ENCODE data around the gene POC1A. TPM values are rescaled to one million over a fixed set of nuclear protein-coding genes. Genes with fewer than 3 reads are reported as not detected.

POC1A gene
- total RNA-seq, 1 experiment from 2014 or later = 25.7 TPM

DNA sequence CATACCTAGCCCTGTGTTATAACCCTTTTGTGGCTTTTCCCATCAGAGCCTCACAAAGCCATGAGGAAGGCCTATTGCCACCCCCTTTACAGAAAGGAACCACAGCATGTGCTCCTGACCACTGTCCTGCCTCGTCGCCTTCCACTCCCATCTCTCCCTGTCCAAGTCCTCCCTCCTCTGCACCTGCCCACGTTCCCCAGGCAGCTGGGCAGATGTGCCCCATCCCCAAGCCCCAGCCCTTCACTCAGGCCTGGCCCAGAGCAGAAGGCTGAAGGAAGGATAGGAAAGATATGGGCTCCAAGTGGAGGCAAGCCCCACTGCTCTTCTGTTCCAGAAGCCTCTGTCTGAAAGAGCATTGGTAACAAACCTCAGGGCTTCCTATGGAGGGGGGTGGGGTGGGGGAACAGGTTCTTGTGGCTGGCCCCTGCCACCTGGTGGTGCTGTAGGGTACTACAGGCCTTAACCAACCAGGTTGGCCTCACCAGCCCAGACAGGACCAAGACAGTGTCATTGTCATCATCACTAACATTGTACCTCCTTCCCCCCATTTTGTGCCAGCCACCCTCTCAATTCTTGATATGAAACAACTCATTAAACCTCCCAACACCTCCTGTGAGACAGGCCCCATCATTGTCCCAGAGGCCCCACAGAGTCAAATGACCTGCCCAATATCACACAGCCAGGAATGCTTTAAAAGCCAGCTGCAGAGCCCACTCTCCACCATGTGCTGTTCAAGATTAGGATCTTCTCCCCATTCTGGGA lies 10.0 kb downstream of the POC1A start:
- ChIA-PET CTCF (interaction anchor here (0.7 to 1.3 kb wide), 2 partner anchors 140 to 143 kb away, joined by 3 read pairs; no protein-coding TSS in a partner anchor), POLR2A (no interaction called here)
- BruUV-seq (replicated peaks) = no TSS peak
- Histone ChIP-seq H3K27me3 (ENCODE audit: control insufficient read depth, insufficient read depth, low read length) (no peaks in the 10 kb centered on the region), H3K4me1 (ENCODE audit: control insufficient read depth, insufficient read depth, low read length) (no peaks in the 10 kb centered on the region), H3K36me3 (ENCODE audit: control insufficient read depth, insufficient read depth, low read length) (no peaks in the 10 kb centered on the region), H3K27ac (ENCODE audit: low read length) (peak overlapping the region; percentile 39; the same call in 1 of the 2 replicates), H3K9me3 (ENCODE audit: control insufficient read depth, insufficient read depth, low read depth, low read length) (no peaks in the 10 kb centered on the region), H3K4me3 (ENCODE audit: low read depth in 2 of 2, low read length in 2 of 2) (no peak overlapping the region)
- ATAC-seq = peak; percentile 89
- peak; percentile 30 for DNase-seq (ENCODE audit: low read depth, low spot score)
- TF ChIP-seq CTCF (IDR thresholded peaks at IDR 0.05) = peak; percentile 88
- no peak for TF ChIP-seq POLR2AphosphoS5 (IDR thresholded peaks at IDR 0.05; ENCODE audit: low read depth, low read length)
- in situ Hi-C loops (cut with HindIII; ENCODE audit: low pct_unique_long_range_greater_than_20kb, low sequenced_read_pairs) = no loop called here
- intact Hi-C loops (cut with micrococcal nuclease; ENCODE audit: unreplicated experiment) = loop anchor here (2.0 kb wide), 1 partner anchor 141 kb away; no protein-coding TSS in a partner anchor

DNA sequence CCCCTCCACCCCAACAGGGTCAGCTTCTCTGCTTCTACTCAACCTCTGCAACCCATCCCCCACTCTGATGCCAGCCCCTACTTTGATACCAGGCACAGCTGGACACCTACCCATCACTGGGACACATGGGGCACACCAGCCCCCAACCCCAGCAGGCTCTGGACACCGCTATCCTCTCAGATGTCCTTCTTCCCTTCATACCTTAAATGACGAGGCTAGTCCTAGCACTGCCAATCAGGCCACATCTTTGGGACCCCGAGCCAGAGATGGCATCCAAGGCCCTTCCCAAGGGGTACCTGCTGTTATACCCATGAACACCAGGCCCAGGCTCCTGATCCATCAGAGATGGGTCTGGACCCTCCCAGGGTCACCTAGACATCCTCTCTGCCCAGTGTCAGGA lies 10.6 kb downstream of the POC1A start:
- POLR2A ChIA-PET = no interaction called here
- no peak for TF ChIP-seq TCF7L2 (IDR thresholded peaks at IDR 0.05; ENCODE audit: low read depth, low read length)
- no peak for TF ChIP-seq CTCF (IDR thresholded peaks at IDR 0.05)
- no peak for TF ChIP-seq SIN3A (IDR thresholded peaks at IDR 0.05; ENCODE audit: borderline replicate concordance, insufficient read depth, low read depth, low read length)
- no peak for TF ChIP-seq REST (IDR thresholded peaks at IDR 0.05; ENCODE audit: insufficient read depth in 1 of 2, low read depth in 2 of 2, low read length in 1 of 2)
- no peak for TF ChIP-seq POLR2AphosphoS5 (IDR thresholded peaks at IDR 0.05; ENCODE audit: low read depth, low read length)
- Histone ChIP-seq H3K27me3 (ENCODE audit: control insufficient read depth, insufficient read depth, low read length) (no peaks in the 10 kb centered on the region), H3K4me1 (ENCODE audit: control insufficient read depth, insufficient read depth, low read length) (no peaks in the 10 kb centered on the region), H3K9me3 (ENCODE audit: control insufficient read depth, insufficient read depth, low read depth, low read length) (no peaks in the 10 kb centered on the region), H3K27ac (ENCODE audit: low read length) (peak overlapping the region; percentile 39; the same call in 1 of the 2 replicates), H3K4me3 (ENCODE audit: low read depth in 2 of 2, low read length in 2 of 2) (no peak overlapping the region), H3K36me3 (ENCODE audit: control insufficient read depth, insufficient read depth, low read length) (no peaks in the 10 kb centered on the region)
- intact Hi-C loops (cut with micrococcal nuclease; ENCODE audit: unreplicated experiment) = loop anchor here (2.0 kb wide), 1 partner anchor 141 kb away; no protein-coding TSS in a partner anchor
- BruUV-seq (replicated peaks) = no TSS peak
- ATAC-seq (no peak), DNase-seq (ENCODE audit: low read depth, low spot score) (no peak)
- CTCF ChIA-PET = interaction anchor here (0.5 kb wide), 1 partner anchor 107 kb away, joined by 4 read pairs; no protein-coding TSS in a partner anchor
- in situ Hi-C loops (cut with HindIII; ENCODE audit: low pct_unique_long_range_greater_than_20kb, low sequenced_read_pairs) = no loop called here

Data from Panc1 (cell line).